ENCODE measurements around the gene ST3GAL4. TPM values are rescaled to one million over a fixed set of nuclear protein-coding genes. Genes with fewer than 3 reads are reported as not detected.

Gene ST3GAL4
- total and polyA plus RNA-seq, 9 of the 15 experiments (the other 6 are each of a cell fraction or from before 2014, with no cell fraction given) = 0.27 to 22.9 (median 10.5) TPM

DNA sequence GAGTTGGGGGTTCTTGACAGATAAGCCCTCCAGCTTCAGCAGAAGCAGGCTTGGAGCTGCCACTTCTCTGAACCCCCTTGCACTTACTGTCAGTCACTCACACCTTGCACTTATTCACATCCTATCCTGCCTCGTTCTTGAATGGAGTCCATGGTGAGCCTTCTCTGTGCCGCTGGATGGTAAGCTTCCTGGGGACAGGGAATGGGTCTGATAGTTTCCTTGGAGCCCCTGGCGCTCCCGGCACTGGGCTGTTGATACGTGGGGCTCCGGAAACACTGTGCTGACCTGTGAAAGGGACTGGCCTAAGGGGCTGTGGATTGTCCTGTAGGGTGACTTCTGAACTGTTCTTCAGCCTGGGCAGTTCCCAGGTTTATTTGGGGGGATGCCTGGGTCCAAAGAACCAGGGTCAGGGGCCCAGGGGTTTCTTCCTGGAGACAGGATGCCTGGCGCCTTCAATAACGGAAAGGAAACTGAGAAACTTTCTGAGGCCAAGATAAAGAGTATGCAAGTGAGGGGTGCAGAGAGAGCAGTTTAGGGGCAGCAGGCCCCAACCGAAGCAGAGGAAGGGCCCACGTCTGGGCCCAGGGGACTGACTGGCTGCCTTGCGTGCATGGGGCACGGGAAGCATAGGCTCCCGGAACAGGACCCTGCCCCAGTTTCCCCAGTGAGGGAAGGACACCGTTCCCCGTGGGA lies 709 bp upstream of the ST3GAL4 start (continued):
- TF ChIP-seq CHD7 (IDR thresholded peaks at IDR 0.05; ENCODE audit: low read depth, low read length) (no peak), NR2C2 (CRISPR knock-in tag; IDR thresholded peaks at IDR 0.05) (peak; percentile 40; the same call in 1 of the 2 replicates), NR2C2 (tag; IDR thresholded peaks at IDR 0.05) (no peak), RAD51 (IDR thresholded peaks at IDR 0.05; ENCODE audit: borderline replicate concordance, low read depth) (no peak), MEF2D (tag; conservative IDR thresholded peaks at IDR 0.05; ENCODE audit: low read depth) (no peak), RFX7 (CRISPR knock-in tag; IDR thresholded peaks at IDR 0.05) (no peak), NCOA1 (IDR thresholded peaks at IDR 0.05; ENCODE audit: low read depth) (no peak), ZNF232 (CRISPR knock-in tag; IDR thresholded peaks at IDR 0.05) (0 out of 2 replicates have a peak, but pooled peaks have one; percentile 42), BRD9 (IDR thresholded peaks at IDR 0.05; ENCODE audit: low read depth, partially characterized antibody) (no peak), GABPB2 (CRISPR knock-in tag; conservative IDR thresholded peaks at IDR 0.05) (no peak), NR2C1 (IDR thresholded peaks at IDR 0.05) (no peak), NR2C1 (tag; IDR thresholded peaks at IDR 0.05) (no peak), MYBL2 (IDR thresholded peaks at IDR 0.05; ENCODE audit: low read depth) (no peak), MYBL2 (CRISPR knock-in tag; IDR thresholded peaks at IDR 0.05; ENCODE audit: borderline replicate concordance) (no peak)
- TF ChIP-seq, protein P1, sequence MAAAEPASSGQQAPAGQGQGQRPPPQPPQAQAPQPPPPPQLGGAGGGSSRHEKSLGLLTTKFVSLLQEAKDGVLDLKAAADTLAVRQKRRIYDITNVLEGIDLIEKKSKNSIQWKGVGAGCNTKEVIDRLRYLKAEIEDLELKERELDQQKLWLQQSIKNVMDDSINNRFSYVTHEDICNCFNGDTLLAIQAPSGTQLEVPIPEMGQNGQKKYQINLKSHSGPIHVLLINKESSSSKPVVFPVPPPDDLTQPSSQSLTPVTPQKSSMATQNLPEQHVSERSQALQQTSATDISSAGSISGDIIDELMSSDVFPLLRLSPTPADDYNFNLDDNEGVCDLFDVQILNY (CRISPR knock-in tag; IDR thresholded peaks at IDR 0.05) = 0 out of 2 replicates have a peak, but pooled peaks have one; percentile 35
- TF ChIP-seq, protein P2, sequence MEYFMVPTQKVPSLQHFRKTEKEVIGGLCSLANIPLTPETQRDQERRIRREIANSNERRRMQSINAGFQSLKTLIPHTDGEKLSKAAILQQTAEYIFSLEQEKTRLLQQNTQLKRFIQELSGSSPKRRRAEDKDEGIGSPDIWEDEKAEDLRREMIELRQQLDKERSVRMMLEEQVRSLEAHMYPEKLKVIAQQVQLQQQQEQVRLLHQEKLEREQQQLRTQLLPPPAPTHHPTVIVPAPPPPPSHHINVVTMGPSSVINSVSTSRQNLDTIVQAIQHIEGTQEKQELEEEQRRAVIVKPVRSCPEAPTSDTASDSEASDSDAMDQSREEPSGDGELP (CRISPR knock-in tag; IDR thresholded peaks at IDR 0.05; ENCODE audit: borderline replicate concordance) = peak; percentile 37; the same call in 1 of the 2 replicates

Data from K562 (cell line).